NCI-H69 (cell line): ENCODE measurements around the gene TNRC18.

Experiments used
- DNase-seq: peaks from one replicate; lab custom pipeline; 2025; lab: John Stamatoyannopoulos, UW

TNRC18 gene

GRCh38 chr7:5450549-5451327 is 27.1 kb upstream of the TNRC18 start:
- DNase-seq, result peak; percentile 57

DNA sequence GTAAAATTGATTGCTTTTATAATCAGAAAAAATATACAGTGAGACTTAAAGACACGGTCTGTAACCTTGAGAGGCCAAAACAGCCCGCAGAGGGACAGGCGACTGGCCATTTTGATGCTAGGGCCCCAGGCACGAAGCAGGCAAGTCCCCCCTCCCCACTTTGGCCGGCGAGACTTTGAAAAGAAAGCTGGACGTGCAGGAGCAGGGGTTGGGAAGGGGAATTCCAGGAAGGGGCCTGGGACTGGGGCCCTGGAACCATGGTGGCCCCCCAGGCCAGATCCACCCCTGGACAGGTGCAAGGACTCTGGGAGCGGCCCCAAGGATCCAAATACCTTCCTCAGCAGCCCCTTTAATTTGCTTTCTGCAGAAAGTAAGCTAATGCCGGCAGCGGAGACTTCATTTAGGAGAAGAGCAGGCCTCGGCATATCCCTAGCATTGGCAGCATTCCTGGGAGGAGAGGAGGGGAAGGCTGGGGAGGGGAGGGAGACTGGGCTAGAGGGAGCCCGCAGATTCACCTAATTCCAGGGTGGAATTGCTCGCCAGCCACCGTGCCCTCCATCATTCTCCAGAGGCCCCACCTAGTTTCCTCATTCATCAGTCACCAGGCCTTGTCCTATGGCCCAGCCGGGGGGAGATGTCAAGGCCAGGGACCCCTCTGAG is 24.9 kb upstream of the TNRC18 start:
- DNase-seq, result no peak

DNA sequence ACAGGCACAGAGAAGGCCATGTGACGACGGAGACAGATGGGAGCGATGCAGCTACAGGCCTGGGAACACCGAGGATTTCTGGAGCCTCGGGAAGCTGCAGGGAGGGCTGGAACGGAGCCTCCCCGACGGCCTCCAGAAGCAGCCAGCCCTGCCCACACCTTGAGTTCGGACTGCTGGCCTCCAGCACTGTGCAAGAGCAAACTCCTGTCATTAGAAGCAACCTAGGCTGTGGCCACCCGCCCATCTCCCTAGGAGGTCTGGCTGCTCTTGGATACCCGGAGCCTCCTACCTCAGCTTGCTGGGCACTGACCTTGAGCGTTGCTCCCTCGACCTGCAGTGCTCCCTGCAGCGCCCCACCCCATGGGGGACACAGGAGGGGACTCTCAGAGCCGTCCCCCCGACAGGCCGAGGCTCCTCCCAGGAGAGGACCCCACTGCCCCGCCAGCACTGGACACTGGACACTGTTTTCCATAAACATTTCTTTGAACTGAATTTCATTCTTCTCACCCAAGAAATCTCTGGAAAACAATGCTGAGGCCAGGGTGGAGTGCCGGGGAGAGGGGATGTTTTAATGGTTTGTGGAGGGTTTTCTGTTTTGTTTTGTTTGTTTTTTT is 22.5 kb upstream of the TNRC18 start:
- DNase-seq, result peak; percentile 19

GRCh38 chr7:5443678-5444077 is 20.0 kb upstream of the TNRC18 start:
- no peak for DNase-seq

- DNase-seq, result no peak
Observed at GRCh38 chr7:5442757-5443305, 19.2 kb upstream of the TNRC18 start.

GRCh38 chr7:5441840-5442503 is 18.3 kb upstream of the TNRC18 start:
- no peak for DNase-seq

DNA sequence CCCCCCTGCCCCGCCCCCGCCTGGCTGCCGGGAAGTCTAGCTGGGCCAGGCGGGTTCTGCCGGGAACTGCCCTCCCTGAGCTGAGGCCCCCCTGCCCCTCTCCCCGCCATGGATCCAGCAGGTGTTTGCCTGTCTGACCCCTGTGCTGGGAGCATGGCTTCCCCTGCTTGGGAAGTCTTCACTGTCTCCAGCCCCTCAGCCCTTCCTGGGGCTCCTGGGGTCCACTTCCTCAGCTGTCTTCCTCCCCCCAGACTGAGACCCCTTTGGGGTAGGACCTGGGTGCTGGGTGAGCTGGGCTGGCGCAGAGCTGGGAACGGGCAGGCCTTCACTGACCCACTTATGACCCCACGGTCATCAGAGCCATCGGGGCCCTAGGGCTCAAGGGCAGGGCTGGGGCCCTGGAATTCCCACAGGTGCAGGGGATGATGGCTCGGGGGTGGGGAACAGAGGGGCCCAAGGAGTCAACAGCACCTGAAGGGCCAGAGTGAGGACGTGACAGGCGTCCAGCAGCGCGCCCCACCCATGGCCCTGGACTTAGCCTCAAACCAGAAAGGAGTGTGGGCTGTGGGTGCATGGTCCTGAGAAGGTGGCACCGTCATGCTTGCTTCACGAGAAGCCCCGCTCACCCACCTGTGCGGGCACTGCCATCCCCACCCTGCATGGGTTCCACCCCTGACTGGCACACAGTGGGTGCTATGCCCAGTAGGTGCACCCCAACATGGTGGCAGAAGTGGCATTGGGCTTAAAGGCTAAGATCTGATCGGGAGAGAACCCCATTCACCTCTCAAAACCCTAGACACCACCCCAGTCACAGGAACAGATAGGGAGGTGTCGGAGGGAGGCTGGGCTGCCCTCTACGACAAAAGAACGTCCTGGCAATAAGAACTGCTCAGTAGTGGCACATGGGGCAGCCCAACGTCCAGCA is 16.2 kb upstream of the TNRC18 start:
- no peak for DNase-seq

- DNase-seq, result no peak
Observed at GRCh38 chr7:5439209-5439571, 15.6 kb upstream of the TNRC18 start.

DNA sequence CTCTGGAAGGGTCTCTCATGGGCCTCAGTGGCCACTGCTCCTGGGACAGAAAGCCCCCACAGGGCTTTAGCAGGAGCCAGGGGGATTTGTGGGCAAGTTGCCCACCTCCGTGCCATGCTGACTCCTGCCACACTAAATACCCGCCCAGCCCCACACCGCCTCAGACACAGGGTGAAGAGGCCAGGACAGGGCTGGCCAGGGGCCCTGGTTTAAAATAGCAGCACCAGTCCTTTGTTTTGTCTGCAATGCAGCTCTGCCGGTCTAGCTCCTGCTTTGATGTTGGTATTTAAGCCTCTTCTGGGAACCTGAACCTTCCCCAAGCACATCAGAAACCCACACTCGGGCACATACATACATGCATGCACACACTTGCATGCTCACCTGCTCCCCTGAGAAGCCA is 14.4 kb upstream of the TNRC18 start:
- DNase-seq, result no peak

- no peak for DNase-seq
Observed at GRCh38 chr7:5437348-5437892, 13.8 kb upstream of the TNRC18 start.

- no peak for DNase-seq
Observed at GRCh38 chr7:5436003-5436678, 12.5 kb upstream of the TNRC18 start.

- DNase-seq, result no peak
Observed at GRCh38 chr7:5435291-5436002, 11.8 kb upstream of the TNRC18 start.

DNA sequence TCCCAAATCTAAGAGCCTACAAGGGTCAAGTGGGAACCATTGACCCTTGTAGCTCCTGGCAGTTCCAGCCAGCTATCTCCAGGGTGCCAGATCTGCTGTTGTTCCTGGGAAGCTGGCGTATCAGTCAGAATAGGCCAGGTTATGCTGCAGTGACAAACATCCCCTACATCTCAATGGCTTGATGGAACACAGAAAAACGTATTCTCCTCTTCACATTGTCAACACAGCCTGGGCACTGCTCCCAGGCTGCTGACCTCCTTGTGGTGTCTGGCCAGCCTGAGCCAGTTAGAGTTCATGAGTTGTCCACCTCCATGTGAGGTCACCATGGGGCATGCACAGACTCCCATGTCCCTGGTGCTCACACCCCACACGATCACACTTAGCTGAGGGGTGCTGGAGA is 9.5 kb upstream of the TNRC18 start:
- no peak for DNase-seq

DNA sequence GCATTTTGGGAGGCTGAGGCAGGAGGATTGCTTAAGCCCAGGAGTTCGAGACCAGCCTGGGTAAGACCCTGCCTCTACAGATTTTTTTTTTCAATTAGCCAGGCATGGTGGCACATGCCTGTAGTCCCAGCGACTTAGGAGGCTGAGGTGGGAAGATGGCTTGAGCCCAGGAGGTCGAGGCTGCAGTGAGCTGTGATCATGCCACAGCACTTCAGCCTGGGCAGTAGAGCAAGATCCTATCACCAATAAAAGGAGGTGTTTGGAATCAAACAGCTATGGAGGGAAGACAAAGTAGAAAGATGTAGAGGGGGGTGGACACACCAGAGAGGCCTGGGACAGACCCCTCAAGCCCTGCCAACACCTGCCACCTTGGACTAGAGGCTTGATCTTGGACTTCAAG is 9.1 kb upstream of the TNRC18 start:
- DNase-seq, result no peak

GRCh38 chr7:5431560-5432015 is 8.0 kb upstream of the TNRC18 start:
- no peak for DNase-seq

- DNase-seq, result no peak
Observed at GRCh38 chr7:5430612-5430947, 6.9 kb upstream of the TNRC18 start.

- DNase-seq, result no peak
Observed at GRCh38 chr7:5429857-5430611, 6.4 kb upstream of the TNRC18 start.

DNA sequence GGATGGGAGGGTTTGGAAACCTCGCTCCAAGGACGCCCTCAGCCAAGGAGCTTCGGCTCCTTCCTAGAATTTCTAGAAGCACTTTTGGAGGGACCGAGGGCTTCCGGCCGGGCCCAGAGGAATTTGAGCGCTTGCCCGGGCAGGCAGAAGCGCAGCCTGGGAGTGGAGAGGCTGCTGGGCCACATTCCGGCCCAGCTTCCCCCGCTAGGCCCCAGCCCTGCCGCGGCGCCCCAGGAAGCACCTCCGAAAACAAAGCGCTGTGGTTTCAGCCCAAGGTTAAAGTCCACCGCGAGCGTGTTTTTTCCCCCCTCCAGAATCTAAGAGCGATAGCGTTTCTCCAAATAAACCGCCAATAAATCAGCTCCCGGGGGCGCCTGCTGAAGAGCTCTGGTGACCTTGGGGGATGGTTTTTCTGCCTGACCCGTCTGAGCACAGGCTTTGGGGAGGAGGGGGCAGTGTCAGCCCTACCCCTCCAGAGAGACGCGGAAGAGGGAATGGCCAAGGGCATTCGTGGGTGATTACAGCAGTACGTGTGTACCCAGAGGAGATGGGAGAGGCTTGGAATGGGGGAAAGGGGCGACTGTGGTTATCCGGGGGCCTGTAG is 5.7 kb upstream of the TNRC18 start:
- peak; percentile 44 for DNase-seq
